SU-DHL-6 (cell line): Measurements from ENCODE around the gene HOXD3.

Experiments
- EZH2phosphoT487 ChIP-seq: fragments of 200-600 bp; sonication (generic), shearing (Covaris generic); conservative IDR thresholded peaks from 2 replicates; pipeline ENCODE4 v1.6.1; 2018; ENCODE audit warnings: mild to moderate bottlenecking, antibody characterized with exemption, low read length, moderate library complexity, mixed read lengths
- TF ChIP-seq, protein P1 (sequence below): fragments of 200-600 bp; sonication (generic); IDR thresholded peaks from one replicate; pipeline ENCODE4 v1.5.1; 2017; ENCODE audit warnings: antibody characterized with exemption, mild to moderate bottlenecking, low read length, moderate library complexity; ENCODE audit not compliant: insufficient read depth, poor library complexity, severe bottlenecking

DNA sequence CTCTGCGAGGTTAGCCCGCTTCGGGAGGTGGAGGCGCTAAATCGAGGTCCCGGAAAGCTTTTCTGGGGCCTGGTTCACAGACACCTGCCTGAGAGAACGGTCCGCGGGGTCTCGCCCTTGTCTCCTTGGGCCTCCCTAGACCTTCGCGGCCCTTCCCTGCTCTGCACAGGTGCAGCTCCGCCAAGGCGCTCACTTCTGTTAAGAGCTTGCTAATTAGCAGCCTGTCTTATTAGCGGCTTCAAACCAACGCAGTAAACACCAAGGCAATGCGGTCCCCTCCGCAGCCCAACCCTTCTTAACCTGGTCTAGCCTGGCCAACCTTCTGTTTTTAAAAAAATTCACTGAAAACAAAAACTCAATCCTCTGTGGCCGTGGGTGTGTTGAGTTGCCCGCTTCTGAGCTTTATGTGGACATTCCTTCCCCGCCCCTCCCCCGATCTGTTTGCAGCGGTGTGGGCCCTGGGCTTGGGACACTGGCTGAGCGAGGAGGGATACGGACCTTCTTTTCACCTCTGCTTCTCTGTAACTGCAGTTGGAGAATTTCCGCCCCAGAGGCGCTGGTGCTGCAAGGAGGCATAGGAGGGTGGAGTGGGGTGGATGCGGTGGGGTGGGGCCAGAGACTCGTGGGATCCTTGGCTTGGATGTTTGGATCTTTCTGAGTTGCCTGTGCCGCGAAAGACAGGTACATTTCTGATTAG lies 9.2 kb upstream of the HOXD3 start:
- TF ChIP-seq, protein P1, sequence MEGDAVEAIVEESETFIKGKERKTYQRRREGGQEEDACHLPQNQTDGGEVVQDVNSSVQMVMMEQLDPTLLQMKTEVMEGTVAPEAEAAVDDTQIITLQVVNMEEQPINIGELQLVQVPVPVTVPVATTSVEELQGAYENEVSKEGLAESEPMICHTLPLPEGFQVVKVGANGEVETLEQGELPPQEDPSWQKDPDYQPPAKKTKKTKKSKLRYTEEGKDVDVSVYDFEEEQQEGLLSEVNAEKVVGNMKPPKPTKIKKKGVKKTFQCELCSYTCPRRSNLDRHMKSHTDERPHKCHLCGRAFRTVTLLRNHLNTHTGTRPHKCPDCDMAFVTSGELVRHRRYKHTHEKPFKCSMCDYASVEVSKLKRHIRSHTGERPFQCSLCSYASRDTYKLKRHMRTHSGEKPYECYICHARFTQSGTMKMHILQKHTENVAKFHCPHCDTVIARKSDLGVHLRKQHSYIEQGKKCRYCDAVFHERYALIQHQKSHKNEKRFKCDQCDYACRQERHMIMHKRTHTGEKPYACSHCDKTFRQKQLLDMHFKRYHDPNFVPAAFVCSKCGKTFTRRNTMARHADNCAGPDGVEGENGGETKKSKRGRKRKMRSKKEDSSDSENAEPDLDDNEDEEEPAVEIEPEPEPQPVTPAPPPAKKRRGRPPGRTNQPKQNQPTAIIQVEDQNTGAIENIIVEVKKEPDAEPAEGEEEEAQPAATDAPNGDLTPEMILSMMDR, result no peak
- TF ChIP-seq EZH2phosphoT487, result no peak
